Stimulated activated CD4-positive, alpha-beta T cell treated with anti-CD3 and anti-CD28 coated beads, Interleukin-1b, Interleukin-23, amount 100 ng/mL, for 4 hours (primary cell): ENCODE results near the gene YPEL1.

ENCODE experiments used
- DNase-seq, 2 donors: peaks; one replicate each; pipeline ENCODE4 v3.0.0-alpha.2; 2020; ENCODE audit warnings: low read depth in 2 of 2

YPEL1 gene

GRCh38 chr22:21657360-21658032 is 78.1 kb downstream of the YPEL1 start:
- DNase-seq, result peak; percentile 49 to 81

GRCh38 chr22:21657020-21657359 is 78.6 kb downstream of the YPEL1 start:
- no peak for DNase-seq

- DNase-seq, result no peak
Measured at GRCh38 chr22:21652547-21653545, 82.7 kb downstream of the YPEL1 start.

- DNase-seq, result peak; percentile 67 to 82
Measured at GRCh38 chr22:21652010-21652546, 83.5 kb downstream of the YPEL1 start.

GRCh38 chr22:21651521-21652009 is 84.0 kb downstream of the YPEL1 start:
- no peak for DNase-seq

GRCh38 chr22:21650823-21651520 is 84.6 kb downstream of the YPEL1 start:
- DNase-seq, result no peak

- DNase-seq, result no peak
Measured at GRCh38 chr22:21650280-21650679, 85.3 kb downstream of the YPEL1 start.
